Measurements from ENCODE around the gene DOCK3. TPM values are rescaled to one million over a fixed set of nuclear protein-coding genes. Genes with fewer than 3 reads are reported as not detected.
"Not testable (repeated sequence)": the region's sequence is repeated elsewhere in the genome, so short reads cannot be mapped to it uniquely, and the experiment has no call there.

DOCK3 gene
- total RNA-seq, 1 experiment from 2014 or later, result 0.12 TPM

DNA sequence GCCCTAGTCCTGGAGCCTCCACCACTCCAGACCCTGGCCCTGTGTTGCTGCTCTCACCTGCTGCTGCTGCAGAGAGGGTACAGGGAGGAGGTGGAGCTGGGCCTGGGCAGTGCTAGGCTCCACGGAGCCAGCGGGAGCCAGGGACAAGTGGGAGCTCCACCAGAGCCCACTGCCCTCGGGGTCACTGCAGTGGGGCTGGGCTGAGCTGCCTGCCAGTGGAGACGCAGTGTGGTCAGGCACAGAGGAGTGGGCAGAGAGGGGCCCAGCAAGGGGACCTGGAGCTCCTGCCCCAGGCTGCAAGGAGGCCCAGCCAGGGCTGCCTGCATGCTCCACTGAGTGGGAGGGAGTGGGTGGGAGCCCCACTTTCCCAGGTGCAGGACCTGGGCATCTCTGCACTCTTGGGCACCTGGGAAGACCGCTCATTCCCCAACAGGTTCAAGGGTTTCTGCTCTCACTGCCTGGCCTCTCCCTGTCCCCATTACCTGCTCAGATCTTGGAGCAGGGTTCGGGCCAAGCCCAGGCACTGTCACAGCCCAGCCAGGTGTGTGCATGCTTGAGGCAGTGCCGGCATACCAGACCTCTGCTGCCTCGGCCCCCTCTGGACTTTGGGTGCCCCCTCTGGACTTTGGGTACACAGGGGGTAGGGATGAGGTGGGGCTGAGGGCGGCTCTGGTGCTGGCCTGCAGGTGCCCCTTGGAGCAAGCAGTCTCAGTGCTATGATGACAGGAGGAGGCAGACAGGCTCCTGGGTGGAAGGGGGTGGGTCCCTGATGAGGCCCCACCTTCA is 308.0 kb downstream of the DOCK3 start:
- no peak for DNase-seq (ENCODE audit: low spot score)

DNA sequence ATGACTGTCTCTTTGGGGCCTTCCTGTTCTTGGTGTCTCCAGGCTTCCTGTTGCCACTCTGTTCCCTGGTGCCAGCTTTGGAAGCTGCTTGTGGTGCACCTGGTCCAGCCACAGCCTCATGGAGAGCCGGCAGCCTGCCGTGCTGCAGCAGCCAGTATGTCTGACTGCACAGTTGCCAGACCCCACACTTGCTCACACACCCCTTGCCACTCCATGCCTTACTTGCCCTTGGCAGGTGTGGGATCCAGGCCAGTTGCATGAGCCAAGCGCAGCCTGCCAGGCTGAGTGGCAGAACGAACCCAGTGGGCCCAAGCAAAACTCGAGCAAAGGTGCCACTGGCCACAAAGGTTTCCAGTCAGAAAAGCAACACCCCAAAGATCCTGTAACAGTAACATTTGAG is 309.2 kb downstream of the DOCK3 start:
- no peak for DNase-seq (ENCODE audit: low spot score)

DNA sequence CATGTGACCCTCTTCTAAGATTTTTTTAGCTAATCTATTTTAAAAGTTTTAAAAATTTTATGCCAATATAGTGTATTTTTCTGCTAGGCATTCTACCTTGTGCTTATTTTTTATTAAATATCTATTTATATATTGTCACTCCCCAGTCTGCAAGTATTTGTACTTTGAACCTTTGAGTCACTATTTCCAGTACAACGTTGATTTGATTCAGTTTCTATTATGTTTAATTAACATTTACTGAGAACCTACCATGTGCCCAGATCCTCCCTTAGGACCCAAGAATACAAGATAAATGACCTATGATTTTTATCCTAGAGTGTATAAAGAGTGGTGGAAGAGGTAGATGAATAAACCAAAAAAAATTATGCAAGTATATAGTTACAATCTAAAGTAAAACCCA is 311.2 kb downstream of the DOCK3 start:
- no peak for DNase-seq (ENCODE audit: low spot score)

DNA sequence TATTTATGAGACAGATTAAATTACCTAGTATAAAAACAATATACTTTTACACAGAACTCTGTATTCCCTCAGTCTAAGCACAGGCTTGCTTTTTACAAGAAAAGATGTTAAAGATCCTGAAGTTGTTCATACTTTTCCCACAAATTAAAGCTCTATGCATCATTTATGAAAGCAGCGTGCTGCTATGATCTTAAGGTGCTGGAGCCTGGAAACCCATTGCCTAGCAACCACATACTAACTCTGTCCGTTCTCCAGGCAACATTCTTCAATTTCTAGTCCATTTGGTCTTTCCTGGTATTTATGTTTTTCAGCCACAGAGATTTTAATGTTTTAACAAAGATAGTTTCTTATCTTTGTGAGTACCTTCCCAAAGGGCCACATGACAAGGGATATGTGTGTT is 312.0 kb downstream of the DOCK3 start:
- no peak for DNase-seq (ENCODE audit: low spot score)

DNA sequence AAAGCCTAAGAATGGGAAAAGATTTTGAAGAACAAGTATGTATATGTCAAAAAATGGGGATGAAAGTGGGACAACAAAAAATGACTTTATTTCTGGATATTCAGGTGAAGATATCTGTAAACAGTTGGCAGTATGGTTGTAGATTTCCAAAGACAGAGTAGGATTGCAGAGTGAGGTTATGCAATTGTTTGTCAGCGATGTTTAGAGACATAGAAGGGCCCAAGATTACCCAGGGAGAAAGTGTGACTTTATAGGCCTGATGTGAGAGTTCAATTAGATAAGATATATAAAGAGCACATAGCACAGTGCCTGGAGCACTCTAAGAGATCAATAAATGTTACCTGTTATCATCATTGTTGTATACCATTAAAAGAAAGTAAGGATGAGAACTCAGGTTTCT is 319.8 kb downstream of the DOCK3 start:
- DNase-seq (ENCODE audit: low spot score), result no peak

DNA sequence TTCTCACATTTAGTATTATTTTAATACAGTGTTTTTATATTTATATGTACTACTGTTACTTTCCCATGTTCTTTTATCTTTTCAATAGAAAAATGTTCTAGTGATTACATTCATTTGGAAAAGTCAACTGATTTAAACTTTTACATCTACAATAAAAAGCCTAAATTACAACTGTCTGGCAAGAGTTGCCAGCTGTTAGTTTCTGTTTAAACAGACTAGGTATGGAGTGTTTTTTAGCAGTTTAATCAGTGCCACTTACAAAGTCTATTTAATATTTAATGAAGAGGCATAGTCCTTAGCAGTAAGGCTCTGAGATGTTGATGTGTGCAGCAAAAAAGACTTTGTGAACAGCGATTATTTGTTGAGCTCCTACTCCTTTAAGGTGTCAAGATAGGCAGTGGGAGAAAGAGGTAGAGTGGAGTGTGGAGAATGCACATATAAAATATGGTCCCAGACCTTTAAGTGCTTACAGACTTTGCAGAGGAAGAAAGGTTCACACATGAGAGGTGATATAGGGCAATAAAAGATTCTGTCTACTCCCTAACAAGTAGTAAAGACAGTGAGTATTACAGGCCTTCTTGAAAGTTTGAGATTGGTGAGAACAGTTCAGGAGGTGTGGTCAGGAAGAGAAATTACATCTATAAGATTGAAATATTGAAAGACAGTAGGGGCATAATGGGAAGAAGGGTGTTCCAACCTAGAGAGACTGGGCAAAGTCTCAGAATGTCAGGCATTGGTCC is 320.5 kb downstream of the DOCK3 start:
- DNase-seq (ENCODE audit: low spot score), result no peak

DNA sequence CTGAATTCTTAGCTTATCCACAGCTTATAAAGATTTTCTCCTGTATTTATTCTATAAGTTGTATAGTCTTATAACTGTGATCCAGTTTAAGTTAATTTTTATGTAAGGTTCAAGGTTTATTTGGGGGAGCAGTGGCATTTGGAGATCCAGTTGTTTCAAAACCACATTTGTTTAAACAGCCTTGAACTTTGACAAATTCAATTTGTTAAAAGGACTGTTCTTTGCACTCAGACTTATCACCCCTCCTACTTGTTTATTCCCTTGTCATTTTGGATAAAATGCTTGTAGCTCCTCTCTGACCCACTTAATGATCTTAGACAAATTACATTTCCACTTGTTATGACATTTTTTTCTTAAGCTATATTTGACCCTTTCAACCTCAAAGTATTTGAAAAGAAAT is 327.8 kb downstream of the DOCK3 start:
- DNase-seq (ENCODE audit: low spot score), result no peak

DNA sequence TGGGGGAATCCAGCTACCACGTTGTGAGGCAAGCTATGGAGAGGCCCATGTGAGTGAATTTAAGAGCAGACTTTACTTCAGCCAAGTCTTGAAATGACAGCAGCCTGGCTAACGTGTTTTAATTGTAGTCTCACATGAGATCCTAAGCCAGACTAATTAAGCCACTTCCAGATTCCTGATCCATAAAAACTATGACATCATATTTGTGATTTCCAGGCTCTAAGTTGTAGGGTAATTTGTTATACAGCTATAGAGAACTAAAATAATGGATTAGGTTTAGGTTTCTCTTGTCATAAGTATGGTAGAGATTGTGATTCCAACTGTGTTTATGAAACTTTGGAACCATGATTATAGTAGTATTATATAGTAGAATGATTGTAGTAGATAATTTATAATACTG is 329.5 kb downstream of the DOCK3 start:
- DNase-seq (ENCODE audit: low spot score), result no peak

DNA sequence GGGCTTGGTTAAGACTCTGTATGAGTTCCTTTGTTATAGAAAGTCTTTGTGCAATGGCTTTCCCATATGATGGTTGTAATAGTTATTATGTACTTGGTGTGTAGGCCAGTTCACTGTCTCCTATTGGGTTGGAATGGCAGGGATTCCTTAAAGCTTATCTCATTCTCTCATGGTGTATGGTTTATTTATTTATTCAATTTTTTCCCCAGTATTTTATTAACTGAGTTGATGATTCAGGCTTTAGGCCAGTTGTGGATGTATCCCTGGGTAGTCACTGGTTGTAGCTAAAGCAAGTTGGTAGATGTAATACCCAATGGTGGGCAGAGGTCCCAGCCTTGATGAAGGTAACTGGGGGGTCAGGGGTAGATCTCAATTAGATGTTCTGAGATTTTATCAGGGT is 349.4 kb downstream of the DOCK3 start:
- DNase-seq (ENCODE audit: low spot score), result no peak

DNA sequence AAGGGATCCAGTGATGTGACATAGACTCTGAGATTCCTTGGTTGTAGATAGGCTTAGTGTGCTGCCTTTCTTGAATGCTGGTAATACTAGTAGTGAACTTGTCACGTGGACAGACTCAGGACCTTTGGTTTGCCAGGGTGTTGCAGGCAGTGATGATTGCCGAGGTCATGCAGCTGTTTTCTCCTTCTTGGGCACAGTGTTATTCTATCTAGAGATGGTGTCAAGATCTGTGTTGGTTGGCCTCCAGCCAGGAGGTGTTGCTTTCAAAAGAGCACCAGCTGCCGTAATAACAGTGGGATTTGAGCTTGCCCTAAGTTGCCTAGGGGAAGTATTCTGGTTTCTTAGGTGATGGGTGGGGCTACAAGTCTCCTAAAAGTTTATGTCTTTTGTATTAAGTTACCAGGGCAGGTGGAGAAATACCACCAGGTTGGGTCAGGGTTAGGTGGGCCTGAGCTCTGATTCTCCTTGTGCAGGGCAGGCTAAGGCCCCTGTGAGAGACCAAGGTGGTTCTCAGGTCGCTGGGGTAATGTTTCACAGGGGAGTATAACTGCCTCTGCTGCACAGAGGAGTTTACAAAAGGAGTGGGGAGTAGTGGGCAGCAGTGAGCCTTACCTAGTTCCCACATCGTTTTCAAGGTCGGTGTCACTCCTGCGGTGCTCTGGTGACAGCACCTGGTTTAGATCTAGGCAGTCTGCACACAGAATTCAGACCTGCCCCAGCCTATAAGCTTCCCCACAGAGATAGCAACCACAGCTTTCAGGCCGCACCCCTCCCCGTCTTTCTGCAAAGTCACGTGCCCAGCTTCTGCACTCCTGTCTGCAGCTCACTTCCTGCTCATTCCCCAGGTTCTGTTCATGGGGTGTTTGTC is 350.3 kb downstream of the DOCK3 start:
- DNase-seq (ENCODE audit: low spot score), result peak; percentile 4

DNA sequence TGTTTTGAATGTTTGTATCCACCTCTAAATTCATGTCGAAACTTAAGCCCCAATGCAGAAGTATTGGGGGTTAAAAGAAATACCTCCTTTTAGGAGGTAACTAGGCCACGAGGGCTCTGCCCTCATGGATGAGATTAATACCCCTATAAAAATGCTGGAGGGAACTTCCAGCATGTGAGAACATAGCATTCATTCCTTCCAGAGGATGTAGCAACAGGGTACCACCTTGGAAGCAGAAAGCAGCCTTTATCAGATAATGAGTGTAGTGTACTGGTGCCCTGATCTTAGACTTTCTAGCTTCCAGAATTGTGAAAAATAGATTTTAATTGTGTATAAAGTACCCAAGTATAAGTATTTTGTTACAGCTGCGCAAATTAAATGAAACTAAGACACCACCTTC is 356.9 kb downstream of the DOCK3 start:
- no peak for DNase-seq (ENCODE audit: low spot score)

DNA sequence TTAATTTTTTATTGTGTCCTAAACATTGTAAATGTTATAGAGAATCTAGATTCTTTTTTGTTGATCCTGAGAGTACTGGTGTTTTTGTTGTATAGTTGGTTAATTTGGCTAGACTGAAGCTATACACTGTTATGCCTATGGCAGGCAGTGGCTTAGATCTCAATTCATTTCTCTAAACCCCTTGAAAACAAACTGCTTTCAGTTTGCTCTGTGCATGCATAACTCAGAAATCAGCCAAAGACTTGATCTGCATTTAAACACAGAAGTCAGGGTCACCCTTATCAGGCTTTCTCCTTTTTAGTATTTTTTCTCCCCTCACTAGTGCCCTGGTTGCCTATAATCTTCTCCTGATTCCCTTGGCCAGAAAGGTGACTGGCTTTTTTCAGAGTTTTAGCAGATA is 360.9 kb downstream of the DOCK3 start:
- DNase-seq (ENCODE audit: low spot score), result no peak

DNA sequence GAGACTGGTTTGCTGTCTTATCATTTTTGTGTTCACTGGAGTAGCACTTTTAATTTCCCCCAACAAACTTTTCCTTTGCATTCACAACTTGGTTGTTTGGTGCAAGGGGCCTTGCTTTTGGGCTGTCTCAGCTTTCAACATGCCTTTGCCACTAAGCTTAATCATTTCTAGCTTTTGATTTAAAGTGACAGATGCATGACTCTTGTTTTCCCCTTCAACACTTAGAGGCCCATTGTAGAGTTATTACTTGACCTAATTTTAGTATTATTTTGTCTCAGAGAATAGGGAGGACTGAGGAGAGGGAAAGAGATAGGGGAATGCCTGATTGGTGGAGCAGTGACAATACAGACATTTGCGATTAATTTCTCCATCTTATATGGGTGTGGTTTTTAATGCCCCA is 370.3 kb downstream of the DOCK3 start:
- DNase-seq (ENCODE audit: low spot score), result no peak

DNA sequence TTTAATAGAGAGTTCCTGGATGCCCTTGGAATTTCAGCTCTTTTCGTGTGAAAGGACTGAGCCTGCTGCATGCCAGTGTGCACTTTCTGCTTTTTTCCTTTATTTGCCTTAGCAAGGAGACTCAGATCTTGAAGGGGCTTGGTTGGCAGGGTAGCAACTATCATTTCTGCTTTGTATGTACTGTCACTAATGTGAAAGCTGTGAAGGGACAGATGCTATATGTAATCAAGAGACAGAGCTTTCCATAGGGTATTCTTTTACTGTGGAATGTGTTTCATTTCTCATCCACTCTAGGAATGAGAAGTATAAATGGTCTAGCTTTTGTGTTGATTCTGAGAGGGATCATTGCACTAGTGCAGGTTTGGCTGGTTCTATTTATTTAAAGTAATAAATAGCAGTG is 377.8 kb downstream of the DOCK3 start:
- DNase-seq (ENCODE audit: low spot score), result no peak

DNA sequence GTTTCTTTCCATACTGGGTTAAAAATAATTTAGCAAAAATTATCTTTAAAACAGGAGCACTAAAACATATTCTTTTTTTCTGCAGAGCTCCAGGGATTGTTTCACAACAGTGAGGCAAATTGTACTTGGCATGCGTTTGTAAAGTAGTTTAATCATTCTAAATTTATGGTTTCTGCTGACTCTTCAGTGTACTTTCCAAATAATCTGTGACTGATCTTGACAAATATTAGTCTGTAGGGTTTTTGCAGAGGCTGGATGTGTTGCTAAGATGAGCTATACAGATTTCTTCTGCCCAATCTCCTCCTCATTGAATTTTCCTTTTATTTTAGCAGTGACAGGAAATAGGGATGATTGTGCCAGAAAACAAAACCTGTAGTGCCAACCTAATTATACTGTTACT is 382.4 kb downstream of the DOCK3 start:
- no peak for DNase-seq (ENCODE audit: low spot score)

DNA sequence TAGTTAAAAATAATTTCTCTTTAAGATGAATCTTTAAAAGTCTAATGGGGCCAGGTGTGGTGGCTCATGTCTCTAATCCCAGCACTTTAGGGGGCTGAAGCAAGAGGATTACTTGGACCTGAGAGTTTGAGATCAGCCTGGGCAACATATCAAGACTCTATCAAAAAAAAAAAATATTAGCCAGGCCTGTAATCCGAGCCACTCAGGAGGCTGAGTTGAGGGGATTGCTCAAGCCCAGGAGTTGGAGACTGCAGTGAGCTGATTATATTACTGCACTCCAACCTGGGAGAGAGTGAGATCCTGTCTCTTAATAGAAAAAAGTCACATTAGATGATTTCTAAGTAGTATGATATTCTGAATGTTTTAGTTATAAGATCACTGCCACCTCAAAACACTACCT is 388.3 kb downstream of the DOCK3 start:
- no peak for DNase-seq (ENCODE audit: low spot score)

DNA sequence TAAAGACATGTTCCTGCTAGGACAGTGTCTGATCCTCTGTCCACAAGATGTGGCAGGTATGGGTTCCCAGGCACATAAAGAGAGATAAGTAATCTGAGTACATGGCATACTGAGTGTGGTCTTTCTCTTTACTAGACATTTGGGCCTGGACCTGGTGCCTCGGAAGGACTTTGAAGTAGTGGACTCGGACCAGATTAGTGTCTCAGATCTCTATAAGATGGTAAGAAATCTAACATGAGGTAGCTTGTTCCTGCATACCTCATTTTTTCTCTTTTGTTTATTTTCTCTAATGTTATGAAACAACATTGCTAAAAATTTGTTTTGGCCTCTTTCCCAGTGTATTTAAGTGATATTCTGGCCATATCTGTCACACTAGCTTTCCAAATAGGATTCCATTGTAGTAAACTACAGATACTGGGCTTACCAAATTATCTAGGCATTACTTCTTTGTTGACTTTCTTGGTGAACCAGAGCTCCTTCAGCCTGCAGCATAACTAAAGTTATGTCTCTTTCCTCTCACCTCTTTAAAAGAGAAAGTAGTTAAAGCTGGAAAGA is 400.6 kb downstream of the DOCK3 start:
- DNase-seq (ENCODE audit: low spot score), result no peak

DNA sequence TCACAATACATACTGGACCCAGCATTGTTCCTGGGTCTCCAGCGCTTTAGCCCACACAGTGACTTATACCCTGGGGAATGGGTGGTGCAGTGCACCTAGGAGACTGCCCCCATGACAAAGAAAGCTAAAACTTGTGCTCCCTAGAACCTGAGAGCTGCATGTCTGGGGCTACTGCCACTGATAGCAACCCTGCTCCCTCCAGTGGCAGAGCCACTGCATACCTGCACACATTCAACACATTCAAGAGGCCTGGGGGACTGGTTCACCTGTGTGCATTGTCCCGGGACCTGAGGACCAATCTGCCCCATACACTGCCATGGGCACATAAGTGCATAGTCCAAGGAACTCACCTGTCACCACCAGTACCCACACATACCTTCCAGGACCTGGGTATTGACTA is 407.6 kb downstream of the DOCK3 start:
- no peak for DNase-seq (ENCODE audit: low spot score)

DNA sequence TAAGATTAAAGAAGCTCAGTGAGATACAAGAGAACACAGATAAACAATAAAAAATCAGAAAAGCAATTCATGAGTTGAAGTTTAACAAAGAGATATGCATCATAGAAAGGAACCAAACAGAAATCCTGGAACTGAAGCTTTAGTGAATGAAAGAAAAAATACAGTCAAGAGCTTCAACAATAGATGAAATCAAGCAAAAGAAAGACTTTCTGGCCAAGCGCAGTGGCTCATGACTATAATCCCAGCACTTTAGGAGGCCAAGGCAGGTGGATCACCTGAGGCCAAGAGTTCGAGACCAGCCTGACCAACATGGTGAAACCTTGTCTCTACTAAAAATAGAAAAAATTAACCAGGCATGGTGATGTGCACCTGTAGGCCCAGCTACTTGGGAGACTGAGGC is 408.8 kb downstream of the DOCK3 start:
- DNase-seq (ENCODE audit: low spot score), result no peak

DNA sequence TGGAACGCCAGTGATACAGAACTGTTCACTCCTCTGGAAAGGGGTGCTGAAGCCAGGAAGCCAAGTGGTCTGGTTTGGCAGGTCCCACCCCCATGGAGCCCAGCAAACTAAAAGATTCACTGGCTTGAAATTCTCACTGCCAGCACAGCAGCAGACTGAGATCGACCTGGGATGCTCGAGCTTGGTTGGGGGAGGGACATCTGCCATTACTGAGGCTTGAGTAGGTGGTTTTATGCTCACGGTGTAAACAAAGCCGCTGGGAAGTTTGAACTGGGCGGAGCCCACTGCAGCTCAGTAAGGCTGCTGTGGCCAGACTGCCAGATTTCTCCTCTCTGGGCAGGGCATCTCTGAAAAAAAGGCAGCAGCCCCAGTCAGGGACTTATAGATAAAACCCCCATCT is 417.4 kb downstream of the DOCK3 start:
- peak; percentile 6 for DNase-seq (ENCODE audit: low spot score)

DNA sequence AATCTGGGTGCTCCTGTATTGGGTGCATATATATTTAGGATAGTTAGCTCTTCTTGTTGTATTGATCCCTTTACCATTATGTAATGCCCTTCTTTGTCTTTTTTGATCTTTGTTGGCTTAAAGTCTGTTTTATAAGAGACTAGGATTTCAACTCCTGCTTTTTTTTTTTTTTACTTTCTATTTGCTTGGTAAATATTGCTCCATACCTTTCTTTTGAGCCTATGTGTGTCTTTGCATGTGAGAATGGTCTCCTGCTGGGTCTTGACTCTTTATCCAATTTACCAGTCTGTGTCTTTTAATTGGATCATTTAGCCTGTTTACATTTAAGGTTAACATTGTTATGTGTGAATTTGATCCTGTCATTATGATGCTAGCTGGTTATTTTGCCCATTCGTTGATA is 420.1 kb downstream of the DOCK3 start:
- not testable (repeated sequence) for DNase-seq (ENCODE audit: low spot score)

Measured in H4 (cell line).